ENCODE results near the gene CEP131. TPM values are rescaled to one million over a fixed set of nuclear protein-coding genes. Genes with fewer than 3 reads are reported as not detected.

Gene CEP131
- total and polyA plus RNA-seq, 4 donors: 5.0 to 86.6 (median 9.0) TPM

GRCh38 chr17:81249223-81250040 is 26.7 kb upstream of the CEP131 start:
- ATAC-seq (ENCODE audit: low FRiP score) (no peak), DNase-seq (peak in 1 of 2 donors; percentile 43)
- H3K4me3 ChIP-seq (ENCODE audit: low read length in 2 of 2): no peak overlapping the region
- H3K27ac ChIP-seq (ENCODE audit: low read depth in 1 of 2, low read length in 2 of 2): no peak overlapping the region
- no peaks in the 10 kb centered on the region for H3K9me3 ChIP-seq (ENCODE audit: control insufficient read depth, low read length)
- H3K27me3 ChIP-seq (ENCODE audit: control insufficient read depth in 1 of 2, insufficient read depth in 2 of 2, low read length in 1 of 2): no peaks in the 10 kb centered on the region
- WGBS, 2 donors: 94 to 95% methylated on average over 15 of the region's 15 CpGs
- no peaks in the 10 kb centered on the region for H3K4me1 ChIP-seq (ENCODE audit: control insufficient read depth in 1 of 2, insufficient read depth in 2 of 2, low read length in 2 of 2)
- H3K36me3 ChIP-seq (ENCODE audit: control insufficient read depth in 1 of 2, insufficient read depth in 2 of 2, low read length in 1 of 2): no peaks in the 10 kb centered on the region
- intact Hi-C loops (cut with DNase I): loop anchor here (5.0 kb wide), 4 partner anchors 233 to 358 kb away; no protein-coding TSS in a partner anchor

GRCh38 chr17:81248649-81249048 is 25.9 kb upstream of the CEP131 start:
- H3K36me3 ChIP-seq (ENCODE audit: control insufficient read depth in 1 of 2, insufficient read depth in 2 of 2, low read length in 1 of 2): no peaks in the 10 kb centered on the region
- DNase-seq (peak in 1 of 2 donors; percentile 42), ATAC-seq (ENCODE audit: low FRiP score) (no peak)
- H3K4me3 ChIP-seq (ENCODE audit: low read length in 2 of 2): no peak overlapping the region
- no peaks in the 10 kb centered on the region for H3K27me3 ChIP-seq (ENCODE audit: control insufficient read depth in 1 of 2, insufficient read depth in 2 of 2, low read length in 1 of 2)
- no peaks in the 10 kb centered on the region for H3K4me1 ChIP-seq (ENCODE audit: control insufficient read depth in 1 of 2, insufficient read depth in 2 of 2, low read length in 2 of 2)
- no peaks in the 10 kb centered on the region for H3K9me3 ChIP-seq (ENCODE audit: control insufficient read depth, low read length)
- intact Hi-C loops (cut with DNase I): no loop called here
- 84 to 85% methylated on average over 16 of the region's 16 CpGs for WGBS, 2 donors
- H3K27ac ChIP-seq (ENCODE audit: low read depth in 1 of 2, low read length in 2 of 2): no peak overlapping the region

DNA sequence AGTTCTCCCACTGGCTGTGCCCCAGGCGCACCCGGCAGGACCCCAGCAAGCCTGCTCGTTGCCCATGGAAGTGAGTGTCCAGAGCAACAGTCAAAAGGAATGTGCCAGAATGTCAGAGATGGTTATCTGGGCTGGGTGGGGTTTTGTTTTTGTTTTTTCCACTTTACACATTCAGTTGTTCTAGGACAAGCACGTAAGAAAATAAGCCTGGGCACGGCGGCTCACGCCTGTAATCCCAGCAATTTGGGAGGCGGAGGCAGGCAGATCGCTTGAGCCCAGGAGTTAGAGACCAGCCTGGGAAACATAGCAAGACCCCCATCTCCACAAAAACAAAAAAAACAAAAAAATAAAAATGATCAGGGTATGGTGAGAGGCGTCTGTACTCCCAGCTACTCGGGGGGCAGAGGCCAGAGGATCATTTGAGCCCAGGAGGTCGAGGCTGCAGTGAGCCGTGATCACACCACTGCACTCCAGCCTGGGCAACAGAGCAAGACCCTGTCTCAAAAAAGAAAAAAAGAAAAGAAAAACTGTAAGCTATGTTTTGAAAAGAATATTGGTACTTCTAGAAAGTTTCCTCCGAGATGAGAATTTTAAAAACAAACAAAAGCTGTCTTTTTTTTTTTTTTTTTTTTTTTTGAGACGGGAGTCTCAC is 24.7 kb upstream of the CEP131 start:
- WGBS, 2 donors: 88 to 89% methylated on average over 14 to 15 of the region's 15 CpGs
- Histone ChIP-seq H3K36me3 (ENCODE audit: control insufficient read depth in 1 of 2, insufficient read depth in 2 of 2, low read length in 1 of 2) (no peaks in the 10 kb centered on the region), H3K4me3 (ENCODE audit: low read length in 2 of 2) (no peak overlapping the region), H3K27me3 (ENCODE audit: control insufficient read depth in 1 of 2, insufficient read depth in 2 of 2, low read length in 1 of 2) (no peaks in the 10 kb centered on the region), H3K4me1 (ENCODE audit: control insufficient read depth in 1 of 2, insufficient read depth in 2 of 2, low read length in 2 of 2) (no peaks in the 10 kb centered on the region), H3K27ac (ENCODE audit: low read depth in 1 of 2, low read length in 2 of 2) (no peak overlapping the region), H3K9me3 (ENCODE audit: control insufficient read depth, low read length) (no peaks in the 10 kb centered on the region)
- ATAC-seq (ENCODE audit: low FRiP score) (no peak), DNase-seq (no peak)
- intact Hi-C loops (cut with DNase I): no loop called here

GRCh38 chr17:81246679-81247338 is 24.0 kb upstream of the CEP131 start:
- WGBS, 2 donors: 93% methylated on average over 28 of the region's 28 CpGs
- DNase-seq (peak in 1 of 2 donors; percentile 47), ATAC-seq (ENCODE audit: low FRiP score) (no peak)
- Histone ChIP-seq H3K4me3 (ENCODE audit: low read length in 2 of 2) (no peak overlapping the region), H3K27me3 (ENCODE audit: control insufficient read depth in 1 of 2, insufficient read depth in 2 of 2, low read length in 1 of 2) (no peaks in the 10 kb centered on the region), H3K36me3 (ENCODE audit: control insufficient read depth in 1 of 2, insufficient read depth in 2 of 2, low read length in 1 of 2) (no peaks in the 10 kb centered on the region), H3K9me3 (ENCODE audit: control insufficient read depth, low read length) (no peaks in the 10 kb centered on the region), H3K27ac (ENCODE audit: low read depth in 1 of 2, low read length in 2 of 2) (no peak overlapping the region), H3K4me1 (ENCODE audit: control insufficient read depth in 1 of 2, insufficient read depth in 2 of 2, low read length in 2 of 2) (no peaks in the 10 kb centered on the region)
- intact Hi-C loops (cut with DNase I): no loop called here

DNA sequence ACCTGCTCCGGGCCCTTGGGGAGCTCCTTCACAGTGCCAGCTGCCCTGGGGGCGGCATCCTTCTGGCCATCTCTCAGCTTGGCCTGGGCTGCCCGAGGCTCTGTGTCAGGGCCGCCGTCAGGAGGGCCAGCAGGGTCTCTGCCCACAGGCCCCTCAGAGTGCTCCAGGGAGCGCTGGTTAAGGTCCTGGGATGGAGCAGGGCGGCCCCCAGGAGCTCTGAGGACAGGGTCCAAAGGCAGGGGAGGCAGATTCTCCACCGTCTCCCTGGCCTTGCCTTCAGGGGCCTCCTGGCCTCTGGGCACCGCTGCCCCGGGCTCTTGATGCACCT is 23.5 kb upstream of the CEP131 start:
- no peaks in the 10 kb centered on the region for H3K36me3 ChIP-seq (ENCODE audit: control insufficient read depth in 1 of 2, insufficient read depth in 2 of 2, low read length in 1 of 2)
- no peaks in the 10 kb centered on the region for H3K4me1 ChIP-seq (ENCODE audit: control insufficient read depth in 1 of 2, insufficient read depth in 2 of 2, low read length in 2 of 2)
- H3K4me3 ChIP-seq (ENCODE audit: low read length in 2 of 2): no peak overlapping the region
- 85 to 86% methylated on average over 10 of the region's 10 CpGs for WGBS, 2 donors
- intact Hi-C loops (cut with DNase I): no loop called here
- DNase-seq (peak in 1 of 2 donors; percentile 38), ATAC-seq (ENCODE audit: low FRiP score) (peak; percentile 4)
- H3K27me3 ChIP-seq (ENCODE audit: control insufficient read depth in 1 of 2, insufficient read depth in 2 of 2, low read length in 1 of 2): no peaks in the 10 kb centered on the region
- no peaks in the 10 kb centered on the region for H3K9me3 ChIP-seq (ENCODE audit: control insufficient read depth, low read length)
- no peak overlapping the region for H3K27ac ChIP-seq (ENCODE audit: low read depth in 1 of 2, low read length in 2 of 2)

GRCh38 chr17:81245665-81246342 is 23.0 kb upstream of the CEP131 start:
- Histone ChIP-seq H3K4me1 (ENCODE audit: control insufficient read depth in 1 of 2, insufficient read depth in 2 of 2, low read length in 2 of 2) (no peaks in the 10 kb centered on the region), H3K27ac (ENCODE audit: low read depth in 1 of 2, low read length in 2 of 2) (no peak overlapping the region), H3K27me3 (ENCODE audit: control insufficient read depth in 1 of 2, insufficient read depth in 2 of 2, low read length in 1 of 2) (no peaks in the 10 kb centered on the region), H3K9me3 (ENCODE audit: control insufficient read depth, low read length) (no peaks in the 10 kb centered on the region), H3K36me3 (ENCODE audit: control insufficient read depth in 1 of 2, insufficient read depth in 2 of 2, low read length in 1 of 2) (no peaks in the 10 kb centered on the region), H3K4me3 (ENCODE audit: low read length in 2 of 2) (no peak overlapping the region)
- intact Hi-C loops (cut with DNase I): no loop called here
- no peak for ATAC-seq (ENCODE audit: low FRiP score)
- WGBS, 2 donors: 70 to 74% methylated on average over 37 of the region's 37 CpGs
- DNase-seq: peak in 1 of 2 donors; percentile 40

GRCh38 chr17:81245024-81245664 is 22.4 kb upstream of the CEP131 start:
- H3K27me3 ChIP-seq (ENCODE audit: control insufficient read depth in 1 of 2, insufficient read depth in 2 of 2, low read length in 1 of 2): no peaks in the 10 kb centered on the region
- ATAC-seq (ENCODE audit: low FRiP score) (no peak), DNase-seq (peak in 1 of 2 donors; percentile 42)
- H3K9me3 ChIP-seq (ENCODE audit: control insufficient read depth, low read length): no peaks in the 10 kb centered on the region
- WGBS, 2 donors: 86 to 89% methylated on average over 25 of the region's 25 CpGs
- no peaks in the 10 kb centered on the region for H3K36me3 ChIP-seq (ENCODE audit: control insufficient read depth in 1 of 2, insufficient read depth in 2 of 2, low read length in 1 of 2)
- no peak overlapping the region for H3K4me3 ChIP-seq (ENCODE audit: low read length in 2 of 2)
- H3K4me1 ChIP-seq (ENCODE audit: control insufficient read depth in 1 of 2, insufficient read depth in 2 of 2, low read length in 2 of 2): no peaks in the 10 kb centered on the region
- H3K27ac ChIP-seq (ENCODE audit: low read depth in 1 of 2, low read length in 2 of 2): no peak overlapping the region
- intact Hi-C loops (cut with DNase I): no loop called here

GRCh38 chr17:81244358-81245023 is 21.7 kb upstream of the CEP131 start:
- intact Hi-C loops (cut with DNase I): no loop called here
- DNase-seq: peak in 1 of 2 donors; percentile 35
- H3K27ac ChIP-seq (ENCODE audit: low read depth in 1 of 2, low read length in 2 of 2): no peak overlapping the region
- H3K27me3 ChIP-seq (ENCODE audit: control insufficient read depth in 1 of 2, insufficient read depth in 2 of 2, low read length in 1 of 2): no peaks in the 10 kb centered on the region
- no peaks in the 10 kb centered on the region for H3K9me3 ChIP-seq (ENCODE audit: control insufficient read depth, low read length)
- H3K36me3 ChIP-seq (ENCODE audit: control insufficient read depth in 1 of 2, insufficient read depth in 2 of 2, low read length in 1 of 2): no peaks in the 10 kb centered on the region
- WGBS, 2 donors: 78 to 79% methylated on average over 24 of the region's 24 CpGs
- no peaks in the 10 kb centered on the region for H3K4me1 ChIP-seq (ENCODE audit: control insufficient read depth in 1 of 2, insufficient read depth in 2 of 2, low read length in 2 of 2)
- ATAC-seq (ENCODE audit: low FRiP score): no peak
- H3K4me3 ChIP-seq (ENCODE audit: low read length in 2 of 2): no peak overlapping the region
